Neutrophil (primary cell): ENCODE results near the gene CFAP69.
"Not testable (repeated sequence)": the region's sequence is repeated elsewhere in the genome, so short reads cannot be mapped to it uniquely, and the experiment has no call there.

Experiments used
- H3K27ac ChIP-seq: fragments of 200-600 bp; sonication (generic); 2 replicates; pipeline ENCODE4 v1.5.1; 2016; ENCODE audit warnings: mild to moderate bottlenecking, moderate library complexity
- H3K27me3 ChIP-seq: fragments of 200-600 bp; sonication (generic); 2 replicates; pipeline ENCODE4 v1.6.0; 2016; ENCODE audit warnings: mild to moderate bottlenecking
- H3K36me3 ChIP-seq: fragments of 200-600 bp; sonication (generic); 2 replicates; pipeline ENCODE4 v1.5.1; 2017
- H3K4me1 ChIP-seq, 2 experiments: fragments of 200-600 bp in 1 of 2; sonication (generic) in 1 of 2; 1 replicate in 1 of 2; 2 replicates in 1 of 2; pipeline versions ENCODE4 v1.5.1 to v1.6.1; 2013 to 2016; ENCODE audit warnings: low read depth in 1 of 2, low read length in 1 of 2, mild to moderate bottlenecking in 1 of 2, moderate library complexity in 1 of 2; ENCODE audit not compliant: control insufficient read depth in 1 of 2, insufficient read depth in 1 of 2
- H3K4me3 ChIP-seq, 2 experiments: fragments of 200-600 bp in 1 of 2; sonication (generic) in 1 of 2; 1 replicate in 1 of 2; 2 replicates in 1 of 2; pipeline ENCODE4 v1.5.1; 2013 to 2016; ENCODE audit warnings: low read depth in 1 of 2, low read length in 1 of 2, mild to moderate bottlenecking in 1 of 2, moderate library complexity in 1 of 2
- H3K9me3 ChIP-seq: fragments of 200-600 bp; sonication (generic); 2 replicates; pipeline ENCODE4 v1.5.1; 2016
- CTCF ChIP-seq: fragments of 200-600 bp; sonication (generic); IDR thresholded peaks from 2 replicates; pipeline ENCODE4 v1.5.1; 2016; ENCODE audit warnings: antibody characterized with exemption

The CFAP69 gene

GRCh38 chr7:90345595-90346335 is 100.8 kb downstream of the CFAP69 start:
- Histone ChIP-seq H3K4me1 (peaks cover 18 to 23% of the 10 kb centered on the region in 2 experiments), H3K27me3 (no peaks in the 10 kb centered on the region), H3K4me3 (peak overlapping the region; percentile 68 to 74), H3K27ac (peak overlapping the region; percentile 90), H3K36me3 (no peaks in the 10 kb centered on the region), H3K9me3 (no peaks in the 10 kb centered on the region)
- no peak for TF ChIP-seq CTCF

- Histone ChIP-seq H3K9me3 (no peaks in the 10 kb centered on the region), H3K27ac (peak within 1 kb of the TSS; percentile 90), H3K27me3 (no peaks in the 10 kb centered on the region), H3K36me3 (no peaks in the 10 kb centered on the region), H3K4me1 (peaks cover 18 to 23% of the 10 kb centered on the region in 2 experiments), H3K4me3 (peak within 1 kb of the TSS; percentile 68 to 74)
- TF ChIP-seq CTCF: peak; percentile 86
Observed at GRCh38 chr7:90346336-90347125, 101.6 kb downstream of the CFAP69 start, which contains the start of gene GTPBP10. Gene GTPBP10 (plus strand): TSS chr7:90346716. CDS start chr7:90346742, 26 bp downstream.

- no peaks in the 10 kb centered on the region for H3K36me3 ChIP-seq
- H3K27me3 ChIP-seq: no peaks in the 10 kb centered on the region
- no peak overlapping the region for H3K4me3 ChIP-seq
- H3K4me1 ChIP-seq: peaks cover 18 to 23% of the 10 kb centered on the region in 2 experiments
- no peak for TF ChIP-seq CTCF
- H3K9me3 ChIP-seq: no peaks in the 10 kb centered on the region
- H3K27ac ChIP-seq: peak overlapping the region; percentile 90
Observed at GRCh38 chr7:90347759-90348158, 102.8 kb downstream of the CFAP69 start.

GRCh38 chr7:90349305-90349704 is 104.3 kb downstream of the CFAP69 start:
- Histone ChIP-seq H3K27ac (no peak overlapping the region), H3K9me3 (no peaks in the 10 kb centered on the region), H3K4me1 (peaks cover 18 to 23% of the 10 kb centered on the region in 2 experiments), H3K27me3 (no peaks in the 10 kb centered on the region), H3K4me3 (no peak overlapping the region), H3K36me3 (peaks cover 9% of the 10 kb centered on the region)
- TF ChIP-seq CTCF: no peak

- not testable (repeated sequence) for H3K4me3 ChIP-seq, H3K27me3 ChIP-seq, H3K27ac ChIP-seq, H3K9me3 ChIP-seq
- Histone ChIP-seq H3K4me1 (peaks cover 18 to 23% of the 10 kb centered on the region in 2 experiments), H3K36me3 (peaks cover 15% of the 10 kb centered on the region)
Observed at GRCh38 chr7:90350032-90350431, 105.1 kb downstream of the CFAP69 start.

GRCh38 chr7:90351987-90352386 is 107.0 kb downstream of the CFAP69 start:
- no peaks in the 10 kb centered on the region for H3K27me3 ChIP-seq
- H3K36me3 ChIP-seq: peaks cover 32% of the 10 kb centered on the region
- peaks cover 11 to 12% of the 10 kb centered on the region in 2 experiments for H3K4me1 ChIP-seq
- H3K4me3 ChIP-seq: no peak overlapping the region
- no peak for TF ChIP-seq CTCF
- no peak overlapping the region for H3K27ac ChIP-seq
- H3K9me3 ChIP-seq: no peaks in the 10 kb centered on the region
